UCSD-AML1 (cell line): ENCODE measurements around the gene POU2AF2.
"Not testable (repeated sequence)": the region's sequence is repeated elsewhere in the genome, so short reads cannot be mapped to it uniquely, and the experiment has no call there.

Source experiments
- DNase-seq: peaks from one replicate; lab custom pipeline; 2025; ENCODE audit not compliant: unreplicated experiment; lab: John Stamatoyannopoulos, UW

POU2AF2 gene

GRCh38 chr11:111258046-111258445, 12.5 kb downstream of the POU2AF2 start:
- DNase-seq = no peak

GRCh38 chr11:111259896-111260295, 14.4 kb downstream of the POU2AF2 start:
- no peak for DNase-seq

GRCh38 chr11:111260811-111261210, 15.3 kb downstream of the POU2AF2 start:
- no peak for DNase-seq

DNA sequence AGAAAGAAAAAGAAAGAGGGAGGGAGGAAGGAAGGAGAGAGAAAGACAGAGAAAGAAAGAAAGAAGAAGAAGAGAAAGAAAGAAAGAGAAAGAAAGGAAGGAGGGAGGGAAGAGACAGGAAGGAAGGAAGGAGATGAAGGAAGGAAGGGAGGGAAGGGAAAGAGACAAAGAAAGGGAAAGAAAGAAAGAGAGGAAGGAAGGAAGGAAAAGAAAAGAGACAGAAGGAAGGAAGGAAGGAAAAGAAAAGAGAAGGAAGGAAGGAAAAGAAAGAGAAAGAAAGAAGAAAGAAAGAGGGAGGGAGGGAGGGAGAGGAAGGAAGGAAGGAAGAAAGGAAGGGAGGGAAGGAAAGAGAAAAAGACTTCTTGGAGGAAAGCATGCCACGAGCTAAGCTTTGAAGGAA, 19.1 kb downstream of the POU2AF2 start:
- DNase-seq = no peak

DNA sequence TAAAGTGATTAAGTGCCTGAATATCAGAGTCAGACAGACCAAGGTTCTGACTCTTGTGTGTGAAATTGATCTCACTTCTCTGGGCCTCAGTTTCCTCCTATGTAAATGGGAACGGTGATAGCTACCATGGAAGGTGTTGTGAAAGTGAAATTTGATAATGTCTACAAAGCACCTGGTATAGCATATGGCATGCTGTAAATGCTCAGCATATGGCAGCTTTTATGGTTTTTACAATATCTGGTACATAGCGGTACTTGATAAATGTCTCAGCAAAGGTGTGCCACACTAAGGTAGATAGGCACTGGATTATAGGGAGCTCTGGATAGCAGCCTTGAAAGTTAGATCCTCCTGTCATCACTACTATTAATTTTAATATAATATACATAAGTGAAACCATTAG, 19.9 kb downstream of the POU2AF2 start:
- DNase-seq = no peak

- not testable (repeated sequence) for DNase-seq
Measured at GRCh38 chr11:111268303-111268702, 22.8 kb downstream of the POU2AF2 start.

DNA sequence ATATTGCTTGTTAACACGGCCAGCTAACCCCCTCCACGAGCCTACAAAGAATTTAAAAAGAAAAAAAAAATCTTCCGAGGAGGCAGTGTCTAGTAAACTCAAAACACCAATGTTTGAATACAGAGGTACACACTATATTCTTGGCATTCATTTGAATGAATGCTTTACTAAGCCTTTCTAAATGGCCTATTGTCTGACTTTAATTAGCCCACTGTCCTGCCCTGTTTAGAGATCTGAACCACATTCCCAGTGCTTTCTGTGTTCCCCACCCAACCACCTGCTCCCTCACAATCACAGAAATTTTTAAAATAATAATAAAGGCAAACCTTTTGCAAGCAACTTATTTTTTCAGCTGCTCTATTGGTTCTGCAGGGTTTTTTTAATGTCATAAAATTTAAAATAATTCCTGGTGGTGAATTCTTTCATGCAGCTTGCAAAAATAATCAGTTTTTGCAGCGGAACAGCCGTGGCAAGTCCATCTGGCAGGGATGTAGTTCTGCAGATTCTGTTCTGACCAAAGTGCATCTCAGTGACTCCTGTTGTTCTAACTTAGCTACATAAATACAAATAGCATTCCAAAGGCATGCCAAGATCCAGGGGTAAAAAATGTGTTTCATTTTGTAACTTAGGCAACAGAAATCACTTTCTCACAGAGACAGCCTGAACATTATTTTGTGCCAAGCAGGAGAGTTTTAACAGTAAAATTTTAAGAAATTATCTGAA, 23.8 kb downstream of the POU2AF2 start:
- no peak for DNase-seq

- DNase-seq = no peak
Measured at GRCh38 chr11:111272420-111272819, 26.9 kb downstream of the POU2AF2 start.

DNA sequence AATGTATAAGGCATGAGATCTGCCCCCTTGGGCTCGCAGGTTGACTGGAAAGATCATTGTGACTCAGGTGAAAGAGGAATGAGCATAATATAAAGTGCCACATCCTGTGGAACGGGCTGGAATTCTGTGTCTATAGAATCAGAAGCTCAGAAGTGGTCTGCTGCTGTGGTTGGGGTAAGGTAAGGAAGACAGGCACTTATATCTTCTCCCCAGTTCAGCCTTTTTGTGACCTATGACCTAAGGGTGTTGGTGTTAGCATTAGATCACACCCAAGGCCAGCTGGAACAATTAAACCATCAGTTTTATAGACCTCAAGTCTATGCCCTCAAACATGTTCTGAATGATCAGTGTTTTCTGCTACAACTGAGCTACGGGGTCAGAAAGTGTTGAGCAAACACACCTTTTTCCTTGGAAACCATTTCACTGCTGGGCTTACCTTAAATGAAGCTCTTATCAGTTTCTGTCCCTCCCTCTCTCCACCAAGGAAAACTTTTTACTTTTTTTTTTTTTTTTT, 37.1 kb downstream of the POU2AF2 start:
- DNase-seq = no peak

DNA sequence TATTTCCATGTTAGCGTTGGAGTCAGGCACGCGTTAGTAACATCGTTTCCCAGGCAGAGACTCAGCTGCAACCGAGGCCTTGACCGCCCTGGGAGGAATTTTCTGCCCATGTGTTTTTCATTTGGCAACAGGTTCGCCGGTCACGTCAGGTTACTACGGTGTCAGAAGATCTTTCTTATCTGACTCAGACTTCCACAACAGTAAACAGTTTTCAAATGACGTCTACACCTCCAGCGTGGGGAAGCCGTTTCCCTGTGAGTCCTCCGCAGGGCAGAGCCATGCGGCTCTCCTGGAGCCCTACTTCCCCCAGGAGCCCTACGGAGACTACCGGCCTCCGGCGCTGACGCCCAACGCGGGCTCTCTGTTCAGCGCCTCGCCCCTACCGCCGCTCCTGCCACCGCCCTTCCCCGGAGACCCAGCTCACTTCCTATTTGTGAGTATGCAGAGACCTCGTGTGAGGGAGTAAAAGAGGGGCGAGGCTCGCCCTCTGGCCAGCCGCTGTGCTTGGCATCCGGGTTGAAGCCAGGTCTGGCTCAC, 38.5 kb downstream of the POU2AF2 start:
- no peak for DNase-seq

- DNase-seq = no peak
Measured at GRCh38 chr11:111285189-111286091, 39.9 kb downstream of the POU2AF2 start.

DNA sequence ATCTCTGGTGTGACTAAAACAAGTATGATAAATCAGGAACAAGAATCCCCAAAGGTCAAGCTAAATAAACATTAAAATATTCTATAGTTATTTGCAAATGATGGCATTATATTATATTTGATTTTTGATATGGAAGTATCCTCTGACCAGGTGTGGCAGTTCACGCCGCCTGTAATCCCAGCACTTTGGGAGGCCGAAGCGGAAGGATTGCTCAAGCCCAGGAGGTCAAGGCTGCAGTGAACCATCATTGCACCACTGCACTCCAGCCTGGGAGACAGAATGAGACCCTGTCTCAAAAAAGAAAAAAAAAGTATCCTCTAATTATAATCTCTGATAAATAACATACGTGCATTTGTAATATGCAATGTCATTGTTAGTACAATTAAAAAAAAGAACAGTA, 46.2 kb downstream of the POU2AF2 start:
- no peak for DNase-seq

- DNase-seq = not testable (repeated sequence)
Measured at GRCh38 chr11:111292408-111292807, 46.9 kb downstream of the POU2AF2 start.

DNA sequence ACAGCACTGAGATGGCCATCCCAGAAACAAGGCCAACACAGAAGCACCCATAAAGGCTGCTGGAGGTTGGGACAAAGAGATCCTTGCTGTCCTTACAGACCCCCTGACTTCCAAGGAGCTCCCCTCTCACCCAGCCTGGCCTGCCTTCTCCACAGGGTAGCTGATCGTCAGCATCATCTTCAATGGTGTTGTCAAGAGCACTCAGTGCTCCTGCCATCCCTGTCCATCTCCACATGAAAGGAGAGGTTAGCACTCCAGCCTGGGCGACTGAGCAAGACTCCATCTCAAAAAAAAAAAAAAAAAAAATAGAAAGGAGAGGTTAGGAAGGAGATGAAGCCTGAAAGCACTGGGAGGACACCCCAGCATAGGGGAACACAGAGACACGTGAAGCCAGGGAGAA, 50.7 kb downstream of the POU2AF2 start:
- no peak for DNase-seq

DNA sequence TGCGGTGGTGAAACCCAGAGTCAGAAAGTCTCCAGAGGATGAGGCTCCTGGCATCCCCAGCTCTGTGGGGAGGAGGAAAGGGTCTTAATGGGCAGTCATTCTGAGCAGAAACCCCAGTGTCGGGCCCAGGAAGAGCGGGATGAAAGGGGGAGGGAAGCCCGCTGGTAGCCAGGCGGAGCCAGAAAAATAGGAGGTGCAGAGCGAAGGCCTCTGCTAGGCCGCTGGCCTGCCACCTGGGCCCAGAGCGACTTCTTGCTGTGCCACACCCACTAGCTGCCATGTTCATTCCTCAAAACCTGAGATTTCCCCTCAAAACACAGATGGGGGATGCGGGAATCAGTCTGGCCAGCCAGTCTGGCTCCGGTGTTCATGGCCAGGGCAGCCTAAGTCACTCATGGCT, 52.2 kb downstream of the POU2AF2 start:
- no peak for DNase-seq

DNA sequence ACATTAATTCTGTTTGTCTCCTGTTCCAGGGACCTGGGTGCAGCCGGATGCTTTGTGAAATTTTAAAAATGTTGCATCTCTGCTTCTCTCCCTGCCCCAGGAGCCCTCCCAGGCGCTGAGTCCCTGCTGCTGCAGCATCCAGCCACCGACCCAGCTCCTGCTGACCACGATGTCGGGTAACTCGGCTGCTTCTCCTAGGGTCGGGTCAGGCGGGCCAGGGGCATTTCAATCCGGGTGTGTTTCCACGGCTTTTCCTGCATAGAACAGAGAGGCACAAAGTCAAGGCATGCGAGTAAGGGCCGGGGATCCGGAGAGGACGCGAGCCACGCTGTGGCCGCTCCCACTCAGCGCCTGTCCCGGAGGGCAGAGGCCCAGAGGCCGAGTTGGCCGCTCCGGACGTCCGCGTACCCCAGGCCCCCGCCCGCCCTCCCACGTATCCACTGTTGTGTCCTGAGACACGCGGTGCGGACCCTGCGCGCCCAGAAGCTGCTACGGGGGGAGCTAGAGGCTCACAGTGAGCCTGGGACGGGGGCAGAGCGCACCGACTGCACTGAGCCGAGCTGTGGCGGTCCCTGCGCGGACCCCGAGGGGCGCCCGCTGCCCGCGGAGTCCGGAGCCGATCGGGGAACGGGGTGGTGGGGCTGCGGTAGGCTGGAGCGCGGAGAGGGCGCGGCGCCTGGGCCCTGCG, 53.0 kb downstream of the POU2AF2 start, which contains the start of gene POU2AF3:
Gene POU2AF3 (plus strand): TSS at position 134 of the 688 bp plus-strand sequence. CDS start 36 bp downstream, at position 170.
- DNase-seq = no peak

DNA sequence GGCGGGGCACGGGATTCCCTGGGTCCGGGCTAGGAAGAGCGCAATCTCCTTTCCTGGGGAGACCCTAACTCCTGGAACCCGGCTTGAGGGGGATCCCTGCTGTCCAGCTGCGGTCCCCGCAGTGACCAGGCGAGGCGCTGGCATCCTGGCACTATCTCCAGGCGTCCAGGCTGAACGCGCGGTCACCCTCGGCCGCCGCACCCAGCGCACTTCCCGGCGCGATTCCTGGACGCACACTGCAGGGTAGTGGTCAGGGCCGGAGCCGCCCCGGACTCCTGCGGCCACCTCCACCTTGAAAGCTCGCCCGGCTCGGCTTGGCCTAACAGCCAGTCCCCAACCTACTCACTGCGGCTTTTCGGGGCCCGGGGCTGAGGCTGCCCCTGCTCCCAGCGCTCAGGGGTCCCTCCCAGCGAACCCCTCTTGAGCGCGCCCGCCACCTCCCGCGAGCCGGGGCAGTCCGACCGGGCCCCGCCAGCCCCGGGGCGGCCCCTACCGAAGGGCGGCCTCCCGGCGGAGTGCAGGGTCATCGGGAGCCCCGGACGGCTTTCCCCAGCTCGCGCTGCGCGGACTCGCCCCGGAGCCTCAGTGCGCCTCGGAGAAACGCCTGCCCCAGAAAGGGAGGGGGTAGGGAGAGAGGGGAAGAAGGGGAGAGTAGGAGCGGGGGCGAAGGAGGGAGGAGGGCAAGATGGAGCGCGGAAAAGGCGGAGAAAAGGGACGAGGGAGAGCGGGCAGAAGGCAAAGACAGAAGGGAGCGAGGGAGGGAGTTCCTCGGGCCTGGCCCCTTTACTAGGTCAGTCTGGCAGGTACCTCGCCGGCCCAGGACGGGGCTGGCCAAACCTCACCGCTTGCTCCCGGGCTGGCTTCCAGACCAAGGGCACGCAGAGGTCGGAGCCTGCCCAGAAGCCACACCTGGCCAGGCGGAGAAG, 53.8 kb downstream of the POU2AF2 start:
- DNase-seq = no peak

- DNase-seq = no peak
Measured at GRCh38 chr11:111300569-111300968, 55.0 kb downstream of the POU2AF2 start.

- DNase-seq = no peak
Measured at GRCh38 chr11:111301004-111301841, 55.7 kb downstream of the POU2AF2 start.
